ENCODE data around the gene PARG. TPM values are rescaled to one million over a fixed set of nuclear protein-coding genes. Genes with fewer than 3 reads are reported as not detected.
"Not testable (repeated sequence)": the region's sequence is repeated elsewhere in the genome, so short reads cannot be mapped to it uniquely, and the experiment has no call there.

The PARG gene
- total RNA-seq = 10 to 100 TPM; 31.8 to 40.2 (median 35.6) TPM

DNA sequence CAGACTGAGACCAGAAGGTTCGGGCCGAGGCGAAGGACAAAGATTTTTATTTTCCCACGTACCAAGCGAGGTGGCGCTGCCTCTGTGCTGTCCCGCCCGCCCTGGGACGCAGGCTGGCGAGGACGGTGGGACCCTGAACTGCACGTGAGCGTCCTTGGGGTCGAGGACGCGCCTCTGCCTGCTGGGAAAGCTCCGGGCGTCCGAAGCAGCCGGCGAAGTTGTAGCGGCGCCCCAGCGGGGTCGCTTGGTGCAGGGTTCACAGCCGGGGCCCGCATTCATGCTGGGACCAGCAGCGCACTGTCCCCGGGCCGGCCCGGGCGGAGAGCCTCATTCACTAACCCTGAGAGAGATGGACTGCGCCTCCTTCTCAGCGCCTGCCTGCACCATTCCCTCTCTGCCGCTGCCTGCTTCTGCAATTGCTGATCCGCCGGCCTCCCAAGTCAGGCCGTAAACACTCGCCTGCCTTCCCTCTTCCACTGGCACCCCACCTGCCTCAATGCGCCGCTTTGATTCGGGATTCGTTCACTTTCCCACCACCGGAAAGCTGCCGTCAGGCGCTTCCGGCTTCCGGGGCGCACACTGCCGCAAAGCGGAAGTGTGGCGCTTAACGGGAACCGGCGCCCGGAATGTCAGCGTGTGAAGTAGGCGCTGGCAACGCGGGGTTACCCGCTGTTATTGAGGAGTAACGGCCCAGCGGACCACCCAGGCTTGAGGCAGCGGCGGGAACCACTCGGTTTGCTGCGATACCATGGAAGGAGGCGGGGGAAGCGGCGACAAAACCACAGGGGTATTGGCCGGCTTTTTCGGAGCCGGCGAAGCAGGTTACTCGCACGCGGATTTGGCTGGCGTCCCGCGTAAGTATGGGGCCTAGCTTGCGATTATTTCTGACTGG, at the start of gene PARG, which contains the start of gene TIMM23B:
Gene PARG, minus strand, starts transcription at position 581 of the 892 bp plus-strand sequence. Its CDS starts 302 bp downstream, at position 279.
Gene TIMM23B, plus strand, starts transcription at position 607 of the 892 bp plus-strand sequence. Its CDS starts 142 bp downstream, at position 749.
- Histone ChIP-seq H3K4me3 (peak within 1 kb of the TSS; percentile 59 to 86 (median 76)), H3K27ac (peak within 1 kb of the TSS in 3 of 4 donors; percentile 54 to 74 (median 60)), H3K4me1 (peaks cover 0 to 29% (median 8%) of the 10 kb centered on the region in 4 donors)
- DNase-seq (ENCODE audit: low spot score in 2 of 2) = peak; percentile 42 to 52
- not testable (repeated sequence) for H3K9me3 ChIP-seq, H3K27me3 ChIP-seq, H3K36me3 ChIP-seq
- 0% methylated on average over 47 to 58 of the region's 81 CpGs for WGBS, 2 donors
- TF ChIP-seq EP300 (IDR thresholded peaks at IDR 0.05) (peak in 1 of 2 donors; percentile 86), CTCF (IDR thresholded peaks at IDR 0.05) (peak in 1 of 5 experiments; percentile 28)

- DNase-seq (ENCODE audit: low spot score in 2 of 2); H3K27ac ChIP-seq; H3K36me3 ChIP-seq; H3K9me3 ChIP-seq; H3K27me3 ChIP-seq; H3K4me1 ChIP-seq; H3K4me3 ChIP-seq: not testable (repeated sequence)
- 95 to 96% methylated on average over 10 to 16 of the region's 18 CpGs for whole genome bisulfite sequencing, 2 donors
Observed at GRCh38 chr10:49988376-49988775, 46.5 kb upstream of the PARG start, which contains the start of gene AGAP6. Gene AGAP6 (plus strand): TSS chr10:49988406. CDS start chr10:49988716, 310 bp downstream.

- H3K4me1 ChIP-seq; H3K9me3 ChIP-seq; H3K27ac ChIP-seq; DNase-seq (ENCODE audit: low spot score in 2 of 2); H3K36me3 ChIP-seq; H3K27me3 ChIP-seq; H3K4me3 ChIP-seq: not testable (repeated sequence)
- WGBS, 2 donors = 81 to 93% methylated on average over 3 of the region's 3 CpGs
Observed at GRCh38 chr10:49987207-49987606, 45.4 kb upstream of the PARG start.

DNA sequence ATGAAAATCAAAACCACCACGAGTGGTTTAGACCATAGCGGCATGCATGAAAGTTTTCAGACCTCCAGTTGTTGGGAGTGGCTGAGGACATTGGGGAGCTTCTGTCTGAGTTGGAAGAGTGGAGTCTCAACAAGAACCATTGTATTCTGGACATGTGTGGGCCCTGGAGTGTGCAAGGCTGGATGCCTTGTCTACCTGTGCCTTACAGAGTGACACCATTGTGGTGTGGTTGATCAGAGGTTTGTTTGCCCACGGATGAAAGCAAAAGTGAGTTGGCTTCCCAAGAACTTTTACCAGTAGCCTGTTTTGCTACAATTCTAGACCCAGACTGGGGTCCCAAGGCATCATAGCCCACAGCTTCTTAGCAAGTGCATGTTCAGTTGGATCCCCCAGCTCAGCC, 35.9 kb upstream of the PARG start:
- not testable (repeated sequence) for H3K9me3 ChIP-seq; H3K27me3 ChIP-seq; H3K4me1 ChIP-seq; DNase-seq (ENCODE audit: low spot score in 2 of 2); H3K27ac ChIP-seq; H3K4me3 ChIP-seq
- H3K36me3 ChIP-seq = peaks cover 0 to 11% (median 0%) of the 10 kb centered on the region in 3 donors
- 96 to 97% methylated on average over 3 of the region's 3 CpGs for WGBS, 2 donors

DNA sequence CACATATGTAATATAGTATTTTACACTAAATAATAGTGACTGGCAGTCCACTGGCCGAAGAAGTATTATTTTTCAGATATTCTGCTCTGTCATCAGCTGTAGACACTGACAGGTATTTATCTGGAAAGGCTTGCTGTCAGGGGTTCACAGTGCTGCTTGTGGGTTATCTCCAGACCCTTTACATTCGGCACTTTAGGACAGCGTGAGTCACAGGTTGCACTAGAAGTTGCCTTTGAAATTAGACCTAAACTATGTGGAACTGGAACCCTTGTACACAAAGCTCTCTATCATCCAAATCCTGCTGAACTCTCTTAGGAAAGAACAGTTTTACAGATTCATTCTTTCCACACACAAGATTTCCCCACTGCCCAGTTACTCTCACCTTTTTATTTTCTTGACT, 30.3 kb upstream of the PARG start:
- H3K4me3 ChIP-seq; H3K27ac ChIP-seq; H3K4me1 ChIP-seq; H3K9me3 ChIP-seq; H3K27me3 ChIP-seq; DNase-seq (ENCODE audit: low spot score in 2 of 2): not testable (repeated sequence)
- peaks cover 0 to 20% (median 0%) of the 10 kb centered on the region in 3 donors for H3K36me3 ChIP-seq
- 92 to 98% methylated on average over 3 of the region's 3 CpGs for whole genome bisulfite sequencing, 2 donors

GRCh38 chr10:49971466-49971865, 29.6 kb upstream of the PARG start:
- not testable (repeated sequence) for H3K27ac ChIP-seq; H3K4me3 ChIP-seq; DNase-seq (ENCODE audit: low spot score in 2 of 2); H3K9me3 ChIP-seq; H3K4me1 ChIP-seq; H3K27me3 ChIP-seq
- WGBS, 2 donors = 70 to 71% methylated on average over 2 of the region's 2 CpGs
- H3K36me3 ChIP-seq = peaks cover 0 to 19% (median 0%) of the 10 kb centered on the region in 3 donors

GRCh38 chr10:49970331-49970857, 28.6 kb upstream of the PARG start:
- not testable (repeated sequence) for H3K4me3 ChIP-seq; H3K9me3 ChIP-seq; DNase-seq (ENCODE audit: low spot score in 2 of 2); H3K4me1 ChIP-seq; H3K27me3 ChIP-seq; H3K27ac ChIP-seq
- peaks cover 0 to 14% (median 0%) of the 10 kb centered on the region in 3 donors for H3K36me3 ChIP-seq
- WGBS, 2 donors = 93 to 98% methylated on average over 8 to 12 of the region's 37 CpGs

DNA sequence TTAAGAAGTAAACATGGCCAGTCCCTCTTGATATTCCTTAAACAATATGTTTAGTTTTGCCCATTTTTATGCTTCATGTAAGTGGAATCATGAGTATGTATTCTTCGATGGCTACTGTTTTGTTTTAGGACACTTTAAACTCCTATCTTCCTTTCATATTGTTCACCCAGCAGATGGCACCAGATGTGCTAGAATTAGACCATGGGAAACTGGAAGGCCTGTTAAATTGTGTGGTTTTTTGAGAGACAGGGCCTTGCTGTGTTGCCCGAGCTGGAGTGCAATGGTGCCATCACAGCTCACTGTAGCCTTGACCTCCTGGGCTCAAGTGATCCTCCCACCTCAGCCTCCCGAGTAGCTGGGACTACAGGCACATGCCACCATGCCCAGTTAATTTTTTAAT, 11.3 kb upstream of the PARG start:
- not testable (repeated sequence) for DNase-seq (ENCODE audit: low spot score in 2 of 2); H3K4me3 ChIP-seq; H3K27me3 ChIP-seq; H3K27ac ChIP-seq; H3K4me1 ChIP-seq; H3K9me3 ChIP-seq
- H3K36me3 ChIP-seq = peaks cover 0 to 20% (median 0%) of the 10 kb centered on the region in 3 donors
- WGBS, 2 donors = 65 to 94% methylated on average over 2 to 3 of the region's 3 CpGs

GRCh38 chr10:49952006-49952405, 10.2 kb upstream of the PARG start:
- H3K4me1 ChIP-seq; H3K27ac ChIP-seq; H3K4me3 ChIP-seq; H3K9me3 ChIP-seq; H3K27me3 ChIP-seq; DNase-seq (ENCODE audit: low spot score in 2 of 2): not testable (repeated sequence)
- WGBS, 2 donors = 81 to 85% methylated on average over 3 of the region's 3 CpGs
- peaks cover 0 to 23% (median 0%) of the 10 kb centered on the region in 3 donors for H3K36me3 ChIP-seq

DNA sequence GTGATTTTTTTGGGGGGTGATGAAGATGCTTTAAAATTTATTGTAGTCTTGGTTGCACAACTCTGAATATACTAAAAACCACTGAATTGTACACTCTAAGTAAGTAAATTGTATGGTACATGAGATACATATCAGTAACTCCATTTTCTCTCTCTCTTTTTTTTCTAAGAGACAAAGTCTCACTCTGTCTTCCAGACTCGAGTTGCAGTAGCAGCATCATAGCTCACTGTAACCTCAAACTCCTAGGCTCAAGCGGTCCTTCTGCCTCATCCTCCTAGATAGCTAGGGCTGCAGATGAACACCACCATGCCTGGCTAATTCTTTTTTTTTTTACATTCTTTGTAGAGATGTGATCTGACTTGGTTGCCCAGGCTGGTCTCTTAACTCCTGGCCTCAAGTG, 6.9 kb upstream of the PARG start:
- not testable (repeated sequence) for H3K4me3 ChIP-seq; H3K4me1 ChIP-seq; H3K27me3 ChIP-seq; H3K9me3 ChIP-seq; DNase-seq (ENCODE audit: low spot score in 2 of 2); H3K27ac ChIP-seq
- peaks cover 0 to 17% (median 0%) of the 10 kb centered on the region in 3 donors for H3K36me3 ChIP-seq
- 90 to 98% methylated on average over 2 of the region's 2 CpGs for WGBS, 2 donors

DNA sequence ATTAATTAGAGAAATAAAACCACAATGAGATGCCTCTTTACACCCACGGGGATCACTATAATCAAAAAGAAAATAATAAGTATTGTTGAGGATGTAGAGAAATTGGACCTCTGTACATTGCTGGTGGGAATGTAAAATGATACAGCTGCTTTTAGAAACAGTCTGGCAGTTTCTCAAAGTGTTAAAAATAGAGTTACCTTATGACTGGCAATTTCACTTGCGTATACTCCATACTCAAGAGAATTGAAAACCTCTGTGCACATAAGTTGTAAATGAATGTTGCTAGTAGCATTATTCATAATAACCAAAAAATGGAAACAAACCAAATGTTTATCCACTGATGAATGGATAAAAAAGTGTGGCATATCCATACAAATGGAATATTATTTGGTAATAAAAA, 6.3 kb upstream of the PARG start:
- not testable (repeated sequence) for H3K4me1 ChIP-seq; H3K27ac ChIP-seq; H3K27me3 ChIP-seq; H3K9me3 ChIP-seq; DNase-seq (ENCODE audit: low spot score in 2 of 2); H3K4me3 ChIP-seq
- WGBS, 2 donors = 91 to 100% methylated on average over 1 of the region's 2 CpGs
- peaks cover 0 to 17% (median 0%) of the 10 kb centered on the region in 3 donors for H3K36me3 ChIP-seq

- WGBS, 2 donors = 80 to 90% methylated on average over 2 of the region's 2 CpGs
- H3K9me3 ChIP-seq; H3K27me3 ChIP-seq; H3K4me3 ChIP-seq; H3K27ac ChIP-seq; DNase-seq (ENCODE audit: low spot score in 2 of 2): not testable (repeated sequence)
- peaks cover 0 to 14% (median 0%) of the 10 kb centered on the region in 3 donors for H3K36me3 ChIP-seq
- peaks cover 0 to 26% (median 8%) of the 10 kb centered on the region in 4 donors for H3K4me1 ChIP-seq
Observed at GRCh38 chr10:49943607-49944006, 1.8 kb upstream of the PARG start.

Measured in tibial nerve (tissue), 4 donors.